Fibroblast of skin of left quadriceps (primary cell): ENCODE data around the gene ATG13.

ENCODE experiments used
- DNase-seq, 2 experiments: peaks; one replicate each; pipeline ENCODE4 v3.0.0-alpha.2; 2013; ENCODE audit warnings: low read depth in 2 of 2

Gene ATG13

DNA sequence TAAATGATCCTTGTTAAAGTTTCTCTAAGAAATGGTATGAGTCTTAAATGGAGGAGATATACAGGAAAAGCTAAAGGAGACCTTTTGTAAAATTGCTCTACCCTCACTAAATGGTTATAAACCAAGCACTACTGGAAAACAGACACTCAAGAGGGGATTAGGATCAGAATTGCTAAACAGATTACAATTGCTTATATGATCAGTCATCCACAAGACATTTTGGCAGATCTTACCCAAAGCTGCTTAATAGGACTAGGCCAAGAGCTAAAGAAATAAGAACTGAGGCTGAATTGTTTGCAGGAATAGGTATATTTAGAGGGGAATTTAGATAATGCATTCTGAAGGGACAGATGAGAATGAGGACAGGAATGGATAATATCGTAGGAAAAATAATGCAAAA lies 9.8 kb upstream of the ATG13 start:
- no peak for DNase-seq

GRCh38 chr11:46609386-46609785 lies 8.0 kb upstream of the ATG13 start:
- DNase-seq: no peak

DNA sequence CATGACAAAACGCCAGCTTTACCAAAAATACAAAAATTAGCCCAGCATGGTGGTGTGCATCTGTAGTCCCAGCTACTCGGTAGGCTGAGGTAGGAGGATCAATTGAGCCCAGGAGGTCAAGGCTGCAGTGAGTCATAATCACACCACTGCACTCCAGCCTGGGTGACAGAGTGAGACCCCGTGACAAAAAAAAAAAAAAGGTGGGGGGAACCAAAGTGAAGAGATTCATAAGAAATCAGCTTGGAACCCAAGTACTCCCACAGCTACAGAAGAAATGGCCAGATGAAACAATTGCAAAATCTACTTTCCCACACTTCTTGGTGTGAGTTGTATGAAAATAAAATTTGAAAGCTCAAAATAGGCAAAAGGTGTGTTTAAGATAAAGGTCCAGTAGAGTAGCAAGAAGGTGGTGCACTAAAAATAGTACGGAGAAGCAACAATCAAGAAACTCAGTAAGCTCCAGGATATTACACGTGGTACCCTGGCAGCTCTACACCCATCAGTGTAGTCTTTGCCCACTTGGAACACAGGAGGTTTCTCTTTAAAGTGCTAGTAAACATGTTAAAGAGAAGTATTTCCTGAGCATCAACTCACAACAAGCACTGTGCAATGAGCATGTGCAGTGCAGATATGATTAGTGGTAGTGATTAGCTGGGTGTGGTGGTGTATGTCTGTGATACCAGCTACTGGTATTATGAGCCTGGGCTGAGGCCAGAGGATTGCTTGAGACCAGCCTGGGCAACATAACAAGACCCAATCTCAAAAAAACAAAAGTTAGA lies 5.6 kb upstream of the ATG13 start:
- no peak for DNase-seq

DNA sequence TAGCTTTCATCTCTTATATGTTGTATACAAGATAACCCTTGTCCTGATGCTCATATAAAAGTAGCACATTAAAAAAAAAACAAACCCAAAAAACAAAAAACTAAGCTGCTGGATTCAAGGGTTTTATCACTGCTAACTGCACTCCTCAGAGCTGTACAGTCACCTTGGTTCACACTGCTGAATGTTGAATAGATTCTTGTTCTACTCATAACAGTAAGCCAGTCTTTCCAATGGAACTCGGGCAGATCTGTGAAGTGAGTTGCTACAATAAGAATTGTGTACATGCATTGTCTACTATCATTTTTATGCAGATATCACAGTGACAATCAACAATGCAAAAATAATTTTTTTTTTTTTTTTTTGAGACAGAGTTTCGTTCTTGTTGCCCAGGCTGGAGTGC lies 5.0 kb upstream of the ATG13 start:
- DNase-seq: no peak

DNA sequence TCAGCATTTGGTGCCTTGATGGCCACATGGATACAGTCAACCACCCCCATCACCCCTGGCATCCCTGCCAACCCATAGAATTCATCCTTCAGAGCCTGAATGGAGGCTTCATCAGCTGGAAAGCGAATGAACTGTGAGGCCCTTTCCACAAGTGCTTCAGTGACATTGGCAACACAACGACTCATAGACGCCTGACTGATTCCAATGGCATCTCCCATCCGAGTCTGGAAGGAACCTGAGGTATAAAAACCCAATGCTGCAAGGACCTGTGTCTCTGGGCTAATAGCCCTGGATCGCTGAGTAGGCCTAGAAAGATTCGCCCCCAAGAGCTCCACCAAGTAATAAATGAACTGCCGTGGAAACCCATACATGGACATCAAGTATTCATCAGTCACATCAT lies 1.6 kb upstream of the ATG13 start:
- DNase-seq: no peak

GRCh38 chr11:46616551-46617133 lies 711 bp upstream of the ATG13 start:
- no peak for DNase-seq

DNA sequence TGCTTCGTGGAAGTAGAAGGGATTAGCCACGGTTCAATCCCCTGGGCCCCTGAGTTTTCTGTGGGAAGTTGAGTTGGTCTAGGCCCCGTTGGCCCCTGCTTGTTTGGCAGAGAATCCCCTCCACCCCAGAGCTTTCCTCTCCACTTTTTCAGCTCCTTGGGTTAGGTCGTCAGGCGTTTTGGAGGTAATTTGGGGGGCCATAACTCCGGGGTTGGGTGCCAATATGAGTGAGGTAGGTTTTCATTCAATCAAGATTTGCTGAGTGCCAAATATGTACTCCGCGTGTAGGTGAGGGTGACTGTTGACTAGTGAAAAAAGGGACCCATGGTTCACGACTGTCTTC lies 590 bp downstream of the ATG13 start:
- no peak for DNase-seq

DNA sequence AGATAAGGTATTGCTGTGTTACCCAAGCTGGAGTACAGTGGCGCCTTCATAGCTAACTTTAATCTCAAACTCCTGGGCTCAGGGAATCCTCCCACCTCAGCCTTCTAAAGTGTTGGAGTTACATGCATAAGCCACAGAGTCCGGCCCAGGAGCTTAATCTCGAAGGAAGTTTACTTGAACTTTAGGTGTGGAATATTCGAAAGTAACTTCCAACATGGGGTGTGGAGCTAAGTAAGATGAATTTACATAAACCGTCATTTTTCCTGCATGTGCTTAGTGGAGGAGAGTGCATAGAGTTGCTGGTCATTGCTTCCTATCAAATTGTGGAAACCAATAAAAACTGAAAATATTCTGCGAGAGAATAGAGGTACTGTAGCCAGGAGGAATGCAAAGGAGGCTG lies 1.5 kb downstream of the ATG13 start:
- DNase-seq: no peak

GRCh38 chr11:46625406-46625805 lies 8.1 kb downstream of the ATG13 start:
- no peak for DNase-seq

- DNase-seq: no peak
These were observed 11.6 kb downstream of the ATG13 start for GRCh38 chr11:46628961-46629360.

DNA sequence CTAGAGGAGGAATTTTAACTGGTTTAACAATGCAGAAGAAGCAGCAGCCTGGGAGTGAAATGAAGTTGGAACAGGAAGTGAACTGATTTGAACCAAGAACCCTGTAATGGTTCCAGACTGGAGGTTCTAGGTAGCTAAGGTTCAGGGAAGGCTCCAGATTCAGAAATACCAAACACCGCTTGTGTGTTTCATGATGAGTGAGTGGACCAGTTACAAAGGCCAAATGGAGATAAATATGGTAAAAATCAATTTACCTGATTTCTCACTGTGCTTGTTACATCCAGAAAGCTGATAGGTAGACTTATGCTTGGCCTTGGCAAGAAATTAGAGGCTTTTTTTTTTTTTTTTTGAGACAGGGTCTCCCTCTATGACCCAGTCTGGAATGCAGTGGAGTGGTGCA lies 12.9 kb downstream of the ATG13 start:
- no peak for DNase-seq

GRCh38 chr11:46631676-46632075 lies 14.3 kb downstream of the ATG13 start:
- DNase-seq: no peak

GRCh38 chr11:46632502-46632901 lies 15.1 kb downstream of the ATG13 start:
- no peak for DNase-seq

DNA sequence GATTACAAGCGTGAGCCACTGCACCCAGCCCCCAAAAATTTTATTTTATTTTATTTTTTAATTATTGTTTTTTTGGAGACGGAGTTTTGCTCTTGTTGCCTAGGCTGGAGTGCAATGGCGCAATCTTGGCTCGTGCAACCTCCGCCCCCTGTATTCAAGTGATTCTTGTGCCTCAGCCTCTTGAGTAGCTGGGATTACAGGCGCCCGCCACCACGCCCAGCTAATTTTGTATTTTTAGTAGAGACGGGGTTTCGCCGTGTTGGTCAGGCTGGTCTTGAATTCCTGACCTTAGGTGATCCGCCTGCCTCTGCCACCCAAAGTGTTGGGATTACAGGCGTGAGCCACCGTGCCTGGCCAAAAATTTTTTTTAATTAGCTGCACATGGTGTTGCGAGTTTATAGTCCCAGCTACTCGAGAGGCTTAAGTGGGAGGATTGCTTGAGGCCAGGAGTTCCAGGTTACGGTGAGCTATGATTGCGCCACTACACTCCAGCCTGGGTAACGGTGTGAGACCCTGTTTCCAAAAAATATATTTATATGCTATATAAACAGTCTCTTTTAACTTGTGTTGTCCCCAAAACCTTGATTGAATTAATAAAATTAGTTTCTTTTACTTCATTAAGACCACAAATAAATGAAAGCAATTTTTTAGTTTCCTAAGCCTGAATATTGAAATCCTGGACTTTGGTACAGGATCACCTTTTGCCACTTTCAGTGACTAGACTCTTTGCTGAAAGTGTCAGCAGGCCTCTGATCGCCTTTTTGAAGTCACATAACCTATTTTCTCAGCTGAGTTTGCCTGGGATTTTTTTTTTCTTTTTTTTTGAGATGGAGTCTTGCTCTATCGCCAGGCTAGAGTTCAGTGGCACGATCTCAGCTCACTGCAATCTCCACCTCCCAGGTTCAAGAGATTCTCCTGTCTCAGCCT lies 16.2 kb downstream of the ATG13 start:
- no peak for DNase-seq

DNA sequence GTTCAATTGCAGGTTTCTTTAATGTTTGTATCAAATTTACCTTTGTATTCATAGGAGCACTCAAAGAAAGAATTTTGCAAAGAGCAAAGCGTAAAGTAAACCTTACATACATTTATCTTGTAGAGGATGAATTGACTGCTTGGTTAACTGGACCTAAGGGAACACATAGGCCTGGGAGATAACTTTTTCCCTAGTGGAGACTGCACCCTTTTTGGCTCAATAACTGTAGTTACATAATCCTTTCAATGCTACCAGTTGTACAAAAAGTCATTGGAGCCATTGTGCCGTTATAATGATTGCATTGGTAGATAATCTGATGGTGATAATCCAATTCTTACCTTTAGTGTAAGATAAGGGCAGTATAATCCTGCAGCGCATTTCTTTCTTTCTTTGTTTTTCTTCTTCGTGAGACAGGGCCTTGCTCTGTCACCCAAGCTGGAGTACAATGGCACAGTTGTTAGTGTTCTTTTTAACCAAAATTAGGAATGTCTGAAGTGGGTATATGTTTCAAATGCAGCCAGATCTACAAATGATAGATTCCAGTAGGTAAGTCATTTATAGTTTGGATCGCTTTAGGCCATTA lies 18.3 kb downstream of the ATG13 start:
- no peak for DNase-seq

DNA sequence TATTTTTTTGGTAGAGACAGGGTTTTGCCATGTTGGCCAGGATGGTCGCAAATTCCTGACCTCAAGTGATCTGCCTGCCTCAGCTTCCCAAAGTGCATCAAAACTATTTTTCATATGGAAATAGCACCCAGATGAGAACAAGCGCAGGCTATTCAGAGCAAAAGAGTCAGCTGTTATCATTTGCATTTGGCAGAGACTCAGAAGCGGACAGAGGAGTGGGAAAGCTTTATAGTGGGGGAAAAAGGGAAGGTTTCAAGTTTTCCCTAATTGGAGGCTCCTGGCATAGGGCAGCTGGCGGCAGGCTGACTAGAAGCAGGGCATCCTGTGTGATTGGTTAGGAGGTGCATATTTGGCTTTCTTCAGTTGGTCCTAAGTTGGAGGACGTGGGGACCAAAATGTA lies 20.2 kb downstream of the ATG13 start:
- no peak for DNase-seq

DNA sequence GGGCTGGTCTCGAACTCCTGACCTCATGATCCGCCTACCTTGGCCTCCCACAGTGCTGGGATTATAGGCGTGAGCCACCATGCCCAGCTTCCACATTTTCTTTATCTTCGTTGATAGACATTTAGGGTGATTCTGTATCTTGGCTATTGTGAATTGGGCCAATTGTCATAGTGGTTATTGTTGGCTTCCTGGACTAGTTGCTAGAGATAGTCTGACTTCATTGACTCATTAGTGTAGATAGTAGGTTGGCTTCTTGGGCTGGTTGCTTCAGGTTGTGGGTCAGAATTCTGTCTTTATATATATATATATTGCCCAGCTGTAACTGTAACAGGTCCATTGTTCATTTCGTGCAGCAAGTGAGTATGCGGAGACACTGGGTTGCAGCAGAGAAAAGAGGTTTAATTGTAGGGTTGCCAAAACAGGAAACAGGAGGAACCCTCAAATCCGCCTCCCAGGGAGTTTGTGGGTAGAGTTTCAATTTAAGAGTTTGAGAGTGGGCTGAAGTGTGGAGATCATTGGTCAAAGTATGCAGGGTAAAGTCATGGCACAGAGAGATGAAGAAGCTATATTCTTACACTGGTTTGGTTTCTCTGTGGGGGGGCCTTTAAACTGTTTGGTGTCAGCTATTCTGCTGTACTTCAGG lies 22.0 kb downstream of the ATG13 start:
- DNase-seq: no peak

GRCh38 chr11:46640036-46640788 lies 22.9 kb downstream of the ATG13 start:
- DNase-seq: no peak

GRCh38 chr11:46641639-46642038 lies 24.3 kb downstream of the ATG13 start:
- no peak for DNase-seq

DNA sequence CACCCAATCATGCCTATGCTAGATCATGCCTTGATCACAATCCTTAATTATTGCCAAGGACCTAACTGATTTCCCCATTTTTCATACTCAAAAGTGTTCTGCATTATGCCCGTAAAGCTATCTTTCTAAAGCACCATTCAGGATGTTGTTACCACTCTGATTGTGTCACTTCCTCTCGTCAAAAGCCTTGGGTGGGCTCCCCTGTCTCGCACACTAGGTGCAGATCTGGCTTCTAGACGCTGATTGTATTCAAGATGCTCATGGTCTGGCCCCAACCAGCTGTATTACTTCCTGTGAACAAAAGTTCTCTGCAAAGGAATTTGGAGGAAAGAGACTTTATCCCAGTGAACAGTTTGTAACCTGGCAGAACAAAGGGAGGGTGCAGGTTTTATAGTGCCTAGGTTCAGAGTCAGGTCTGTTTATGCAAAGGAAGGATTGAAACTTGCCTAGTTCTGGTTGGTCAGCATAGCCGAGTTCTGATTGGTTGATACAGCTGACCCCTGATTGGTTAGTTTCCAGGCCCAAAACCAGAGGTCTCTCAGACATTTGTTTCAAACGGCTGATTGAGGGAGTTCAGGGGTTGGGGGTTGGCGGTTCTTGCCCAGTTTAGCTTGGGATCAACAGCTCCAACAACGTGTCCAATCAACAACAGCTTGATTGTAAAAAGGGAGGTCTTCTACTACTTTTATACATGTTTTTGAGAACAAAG lies 25.4 kb downstream of the ATG13 start:
- DNase-seq: no peak

GRCh38 chr11:46643531-46643930 lies 26.2 kb downstream of the ATG13 start:
- DNase-seq: no peak
